Measurements from ENCODE around the gene RSPRY1.

DNA sequence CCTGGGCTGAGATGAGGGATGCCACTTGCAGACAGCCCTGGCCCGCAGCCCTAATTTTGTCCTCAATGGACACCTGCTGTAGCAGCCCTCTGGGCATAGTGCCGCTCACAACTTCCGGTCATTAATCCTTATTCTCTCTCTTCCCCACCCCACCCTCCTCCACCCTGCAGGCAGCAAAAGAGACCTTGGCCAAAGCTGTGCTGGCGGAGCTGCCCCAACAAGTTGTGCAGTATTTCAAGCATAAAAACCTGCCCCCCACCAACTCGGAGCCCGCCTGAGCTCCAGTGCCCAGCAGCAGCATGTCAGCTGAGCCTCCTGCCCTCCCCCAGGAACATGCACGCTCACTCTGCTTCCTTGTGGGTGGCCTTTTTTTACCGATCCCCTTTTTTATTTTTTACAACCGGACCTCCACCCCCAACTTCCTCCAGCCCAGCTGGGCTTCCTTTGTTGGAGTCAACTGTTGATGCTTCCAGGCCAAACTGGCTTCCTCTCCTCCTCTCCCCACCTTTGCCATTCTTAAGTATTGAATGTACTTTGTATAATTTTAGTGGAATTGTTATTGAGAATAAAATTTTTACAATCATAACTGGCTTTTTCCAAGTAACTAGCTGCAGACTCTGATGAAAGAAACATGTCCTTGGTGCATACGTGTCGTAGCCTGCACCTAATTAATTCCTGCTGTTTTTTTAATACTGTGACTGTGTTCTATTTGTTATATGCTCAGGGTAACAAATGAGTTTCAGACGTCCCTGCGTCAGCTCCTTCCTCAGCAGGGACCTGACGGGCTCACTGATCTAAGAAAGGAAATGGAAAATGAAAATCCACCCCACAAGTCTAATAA, 38.5 kb upstream of the RSPRY1 start:
- TF ChIP-seq POLR2A (IDR thresholded peaks at IDR 0.05; ENCODE audit: control extremely low read depth in 1 of 2, low read depth in 2 of 2, low read length in 2 of 2) (no peak), TAF1 (IDR thresholded peaks at IDR 0.05; ENCODE audit: low read depth, low read length) (no peak), CHD2 (IDR thresholded peaks at IDR 0.05; ENCODE audit: low read length) (no peak), POLR2AphosphoS5 (IDR thresholded peaks at IDR 0.05; ENCODE audit: low read depth, low read length) (0 out of 2 replicates have a peak, but pooled peaks have one; percentile 13), CTBP2 (IDR thresholded peaks at IDR 0.05; ENCODE audit: borderline replicate concordance, insufficient read depth, insufficient read length, low read length) (no peak), TCF12 (IDR thresholded peaks at IDR 0.05; ENCODE audit: low read depth, low read length) (no peak), SP2 (IDR thresholded peaks at IDR 0.05; ENCODE audit: low read length) (no peak), ZNF274 (IDR thresholded peaks at IDR 0.05; ENCODE audit: borderline replicate concordance, extremely low read depth, low read length) (no peak), JUND (IDR thresholded peaks at IDR 0.05; ENCODE audit: low read length) (no peak)
- TF ChIP-seq, protein P1, sequence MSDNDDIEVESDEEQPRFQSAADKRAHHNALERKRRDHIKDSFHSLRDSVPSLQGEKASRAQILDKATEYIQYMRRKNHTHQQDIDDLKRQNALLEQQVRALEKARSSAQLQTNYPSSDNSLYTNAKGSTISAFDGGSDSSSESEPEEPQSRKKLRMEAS (IDR thresholded peaks at IDR 0.05) = no peak
- TF ChIP-seq, protein P2, sequence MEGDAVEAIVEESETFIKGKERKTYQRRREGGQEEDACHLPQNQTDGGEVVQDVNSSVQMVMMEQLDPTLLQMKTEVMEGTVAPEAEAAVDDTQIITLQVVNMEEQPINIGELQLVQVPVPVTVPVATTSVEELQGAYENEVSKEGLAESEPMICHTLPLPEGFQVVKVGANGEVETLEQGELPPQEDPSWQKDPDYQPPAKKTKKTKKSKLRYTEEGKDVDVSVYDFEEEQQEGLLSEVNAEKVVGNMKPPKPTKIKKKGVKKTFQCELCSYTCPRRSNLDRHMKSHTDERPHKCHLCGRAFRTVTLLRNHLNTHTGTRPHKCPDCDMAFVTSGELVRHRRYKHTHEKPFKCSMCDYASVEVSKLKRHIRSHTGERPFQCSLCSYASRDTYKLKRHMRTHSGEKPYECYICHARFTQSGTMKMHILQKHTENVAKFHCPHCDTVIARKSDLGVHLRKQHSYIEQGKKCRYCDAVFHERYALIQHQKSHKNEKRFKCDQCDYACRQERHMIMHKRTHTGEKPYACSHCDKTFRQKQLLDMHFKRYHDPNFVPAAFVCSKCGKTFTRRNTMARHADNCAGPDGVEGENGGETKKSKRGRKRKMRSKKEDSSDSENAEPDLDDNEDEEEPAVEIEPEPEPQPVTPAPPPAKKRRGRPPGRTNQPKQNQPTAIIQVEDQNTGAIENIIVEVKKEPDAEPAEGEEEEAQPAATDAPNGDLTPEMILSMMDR (IDR thresholded peaks at IDR 0.05; ENCODE audit: control extremely low read depth in 1 of 3, insufficient read depth in 1 of 3, low read depth in 1 of 3, low read length in 3 of 3) = no peak

All from H1 (cell line).